HCT116 (cell line): Measurements from ENCODE around the gene DHH. TPM values are rescaled to one million over a fixed set of nuclear protein-coding genes. Genes with fewer than 3 reads are reported as not detected.

Source experiments
- ATAC-seq: fragments of 200-7000 bp; cut with Tn5 transposase; 2 replicates; pipeline ENCODE4 v1.9.1; 2020; ENCODE audit warnings: mild to moderate bottlenecking, moderate library complexity
- BruUV-seq: library from RNA; stranded (reverse); fragments of 400-500 nt; replicated peaks from 2 replicates; lab custom pipeline; 2021; lab: Mats Ljungman, UMichigan
- CTCF ChIA-PET: fragments of 300-600 bp; sonication (Branson Sonifier 250); formaldehyde crosslinking; loops from one replicate; lab custom pipeline; 2021; ENCODE audit warnings: antibody characterized with exemption; lab: Charles Lee
- POLR2A ChIA-PET: fragments of 300-600, 350-600 bp; sonication (Branson Sonifier 250); formaldehyde crosslinking; loops from one replicate; lab custom pipeline; 2021; ENCODE audit warnings: antibody characterized with exemption; lab: Charles Lee
- RAD21 ChIA-PET, 2 experiments: fragments of 300-600 bp; sonication (Branson Sonifier 250); formaldehyde crosslinking; loops; one replicate each; lab custom pipeline; 2023; ENCODE audit warnings: low total read pairs in 2 of 2; ENCODE audit not compliant: uncharacterized antibody in 2 of 2, unreplicated experiment in 2 of 2, low non-redundant PET in 1 of 2; lab: Charles Lee
- DNase-seq: peaks from one replicate; pipeline ENCODE4 v3.0.0-alpha.2; 2010; ENCODE audit warnings: low read depth, low spot score
- H2AFZ ChIP-seq: fragments of 200-600 bp; shearing (Covaris generic), sonication (generic); 2 replicates; pipeline ENCODE4 v1.6.1; 2017; ENCODE audit warnings: low read depth, mixed run types, mixed read lengths, antibody characterized with exemption, low read length; ENCODE audit not compliant: poor library complexity, severe bottlenecking
- H3K27ac ChIP-seq: 2 replicates; pipeline ENCODE4 v1.5.1; 2012; ENCODE audit warnings: low read depth, low read length
- H3K27me3 ChIP-seq: fragments of 200-600 bp; sonication (generic); 2 replicates; pipeline ENCODE4 v1.6.1; 2016; ENCODE audit warnings: mixed run types, low read length, mixed read lengths; ENCODE audit not compliant: insufficient read depth
- H3K36me3 ChIP-seq, 2 experiments: fragments of 200-500 bp in 1 of 2; fragments of 200-600 bp in 1 of 2; sonication (Bioruptor generic) in 1 of 2; sonication (generic) in 1 of 2; 2 replicates each; pipeline versions ENCODE4 v1.5.1 to v1.6.1; 2014 to 2016; ENCODE audit warnings: low read length in 2 of 2, inconsistent platforms in 1 of 2, mixed read lengths in 1 of 2, mixed run types in 1 of 2; ENCODE audit not compliant: insufficient read depth in 2 of 2, control insufficient read depth in 1 of 2
- H3K4me1 ChIP-seq, 2 experiments: fragments of 200-600 bp in 1 of 2; sonication (generic) in 1 of 2; 2 replicates each; pipeline versions ENCODE4 v1.5.1 to v1.6.1; 2012 to 2017; ENCODE audit warnings: low read length in 2 of 2, inconsistent platforms in 1 of 2, mild to moderate bottlenecking in 1 of 2, mixed read lengths in 1 of 2, mixed run types in 1 of 2, moderate library complexity in 1 of 2; ENCODE audit not compliant: insufficient read depth in 2 of 2, control insufficient read depth in 1 of 2
- H3K4me2 ChIP-seq: fragments of 200-600 bp; sonication (generic); 2 replicates; pipeline ENCODE4 v1.6.1; 2017; ENCODE audit warnings: mixed run types, low read length, mixed read lengths
- H3K4me3 ChIP-seq, 2 experiments: fragments of 200-600 bp in 1 of 2; sonication (generic) in 1 of 2; replicated peaks in 1 of 2; 2 replicates each; pipeline ENCODE4 v1.5.1; 2011 to 2016; ENCODE audit warnings: low read length in 2 of 2, control low read depth in 1 of 2, low read depth in 1 of 2, mild to moderate bottlenecking in 1 of 2, mixed read lengths in 1 of 2, mixed run types in 1 of 2
- H3K79me2 ChIP-seq: fragments of 200-600 bp; sonication (generic); 2 replicates; pipeline ENCODE4 v1.6.1; 2017; ENCODE audit warnings: mild to moderate bottlenecking, mixed run types, low read length, moderate library complexity, mixed read lengths; ENCODE audit not compliant: insufficient read depth
- H3K9ac ChIP-seq: fragments of 200-600 bp; sonication (generic); 2 replicates; pipeline ENCODE4 v1.6.1; 2016; ENCODE audit warnings: low read length, mixed read lengths
- H3K9me2 ChIP-seq: fragments of 200-600 bp; sonication (generic), shearing (Covaris generic); 2 replicates; pipeline ENCODE4 v1.6.1; 2017; ENCODE audit warnings: mixed run types, mild to moderate bottlenecking, moderate library complexity; ENCODE audit not compliant: insufficient read depth
- H3K9me3 ChIP-seq, 2 experiments: fragments of 200-500 bp in 1 of 2; fragments of 200-600 bp in 1 of 2; sonication (Bioruptor generic) in 1 of 2; sonication (generic) in 1 of 2; 2 replicates each; pipeline ENCODE4 v1.6.1; 2014 to 2017; ENCODE audit warnings: low read length in 2 of 2, mixed read lengths in 2 of 2, inconsistent platforms in 1 of 2, low read depth in 1 of 2, mild to moderate bottlenecking in 1 of 2, mixed run types in 1 of 2, moderate library complexity in 1 of 2; ENCODE audit not compliant: control insufficient read depth in 1 of 2, insufficient read depth in 1 of 2
- H4K20me1 ChIP-seq: fragments of 200-600 bp; sonication (generic), shearing (Covaris generic); 2 replicates; pipeline ENCODE4 v1.6.1; 2017; ENCODE audit warnings: mixed run types, mild to moderate bottlenecking, moderate library complexity; ENCODE audit not compliant: insufficient read depth
- CTCF ChIP-seq, 3 experiments: fragments of 200-600 bp in 1 of 3; sonication (generic) in 1 of 3; IDR thresholded peaks in 2 of 3; conservative IDR thresholded peaks in 1 of 3; 2 replicates each; pipeline ENCODE4 v1.5.1; 2012 to 2017; ENCODE audit warnings: low read depth in 2 of 3, low read length in 2 of 3, antibody characterized with exemption in 1 of 3, borderline replicate concordance in 1 of 3, control low read depth in 1 of 3, mild to moderate bottlenecking in 1 of 3, mixed read lengths in 1 of 3, mixed run types in 1 of 3, moderate library complexity in 1 of 3; ENCODE audit not compliant: insufficient read depth in 1 of 3
- EGR1 ChIP-seq: IDR thresholded peaks from 2 replicates; pipeline ENCODE4 v1.6.1; 2012; ENCODE audit warnings: low read depth
- JUND ChIP-seq: IDR thresholded peaks from 2 replicates; pipeline ENCODE4 v1.6.1; 2012
- RAD21 ChIP-seq: IDR thresholded peaks from 2 replicates; pipeline ENCODE4 v1.6.1; 2012; ENCODE audit warnings: low read depth, mild to moderate bottlenecking
- REST ChIP-seq: IDR thresholded peaks from 2 replicates; pipeline ENCODE4 v1.6.1; 2012; ENCODE audit warnings: low read depth
- SRF ChIP-seq: IDR thresholded peaks from 2 replicates; pipeline ENCODE4 v1.6.1; 2012; ENCODE audit warnings: low read depth
- TCF7L2 ChIP-seq: IDR thresholded peaks from 2 replicates; pipeline ENCODE4 v1.7.0; 2011; ENCODE audit warnings: borderline replicate concordance, inconsistent platforms; ENCODE audit not compliant: insufficient read depth, insufficient read length; ENCODE audit errors: extremely low read depth
- ZBTB33 ChIP-seq: IDR thresholded peaks from 2 replicates; pipeline ENCODE4 v1.6.1; 2011; ENCODE audit warnings: mild to moderate bottlenecking, low read length, moderate library complexity; ENCODE audit not compliant: insufficient replicate concordance; ENCODE audit errors: extremely low read depth
- ZNF274 ChIP-seq: fragments of 200-500 bp; sonication (Bioruptor generic); IDR thresholded peaks from 2 replicates; pipeline ENCODE4 v1.6.1; 2014; ENCODE audit warnings: mild to moderate bottlenecking, low read depth, low read length, inconsistent platforms
- intact Hi-C: fragments of 100-400 bp; cut with micrococcal nuclease; formaldehyde crosslinking; loops from 2 replicates; pipeline ENCODE4 v1.10.0; 2022
- total RNA-seq: library from RNA; stranded (reverse); gene quantifications from one replicate; pipeline ENCODE4 v1.2.1, GENCODE V29; 2021; ENCODE audit not compliant: unreplicated experiment

Gene DHH
- total RNA-seq, 1 experiment from 2014 or later, result 0.22 TPM

DNA sequence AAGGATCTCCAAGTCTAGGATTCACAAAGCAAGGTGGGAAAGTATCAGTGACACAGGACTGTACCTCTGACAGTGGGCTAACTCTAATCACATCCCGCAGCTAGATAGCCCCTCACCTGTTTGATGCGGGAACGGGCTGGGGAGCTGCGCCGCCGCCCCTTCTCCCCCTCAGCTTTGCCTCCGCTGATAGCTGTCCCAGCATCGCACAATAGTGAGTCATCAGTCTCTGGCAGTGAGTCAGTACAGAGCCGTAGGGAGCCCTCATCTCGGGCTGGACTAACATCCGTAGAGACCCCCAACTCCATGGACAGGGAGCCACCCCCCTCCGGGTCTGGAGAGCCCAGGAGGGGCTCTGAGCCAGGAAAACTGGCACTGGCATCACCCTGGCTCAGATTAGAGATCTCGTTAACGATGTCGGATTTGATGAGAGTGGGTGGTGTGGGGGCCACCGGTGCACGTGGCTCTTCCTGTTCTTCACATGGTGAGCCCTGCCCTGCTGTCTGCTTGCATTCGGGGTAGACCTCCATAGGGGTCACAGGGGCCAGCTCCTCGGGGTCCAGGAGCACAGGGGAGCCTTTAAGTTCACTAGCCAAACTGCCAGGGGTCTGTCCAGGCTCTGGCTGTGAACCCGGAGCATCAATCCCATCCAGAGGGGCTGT lies 44.9 kb downstream of the DHH start:
- H3K4me1 ChIP-seq, result peaks cover 0 to 4% of the 10 kb centered on the region in 2 experiments; a peak in 1 of 4 replicates
- no peaks in the 10 kb centered on the region for H3K9me2 ChIP-seq
- no peak for TF ChIP-seq TCF7L2
- no peak for TF ChIP-seq ZBTB33
- TF ChIP-seq JUND, result no peak
- no peak for TF ChIP-seq CTCF (IDR thresholded peaks at IDR 0.05 in 2 of 3, conservative IDR thresholded peaks at IDR 0.05 in 1 of 3; ENCODE audit: borderline replicate concordance in 1 of 3, insufficient read depth in 1 of 3, low read depth in 2 of 3, low read length in 2 of 3)
- TF ChIP-seq ZNF274, result no peak
- TF ChIP-seq EGR1, result no peak
- no peak for TF ChIP-seq RAD21
- TF ChIP-seq REST, result no peak
- TF ChIP-seq SRF, result no peak
- intact Hi-C loops, result no loop called here
- ChIA-PET RAD21 (no interaction called here), POLR2A (no interaction called here), CTCF (no interaction called here)
- DNase-seq (no peak), ATAC-seq (no peak)
- no peak overlapping the region for H3K27ac ChIP-seq
- no TSS peak for BruUV-seq
- H3K9ac ChIP-seq, result no peak overlapping the region
- H3K4me3 ChIP-seq, result no peak overlapping the region
- H3K79me2 ChIP-seq, result peaks cover 41% of the 10 kb centered on the region
- no peaks in the 10 kb centered on the region for H3K9me3 ChIP-seq
- H3K27me3 ChIP-seq, result no peaks in the 10 kb centered on the region
- H3K36me3 ChIP-seq, result peaks cover 64 to 74% of the 10 kb centered on the region in 2 experiments
- H2AFZ ChIP-seq, result no peak overlapping the region
- H3K4me2 ChIP-seq, result no peak overlapping the region
- H4K20me1 ChIP-seq, result no peaks in the 10 kb centered on the region
